HCT116 (cell line): ENCODE data around the gene ZIC5. TPM values are rescaled to one million over a fixed set of nuclear protein-coding genes. Genes with fewer than 3 reads are reported as not detected.

Experiments used
- ATAC-seq: fragments of 200-7000 bp; cut with Tn5 transposase; 2 replicates; pipeline ENCODE4 v1.9.1; 2020; ENCODE audit warnings: mild to moderate bottlenecking, moderate library complexity
- BruUV-seq: library from RNA; stranded (reverse); fragments of 400-500 nt; replicated peaks from 2 replicates; lab custom pipeline; 2021; lab: Mats Ljungman, UMichigan
- CTCF ChIA-PET: fragments of 300-600 bp; sonication (Branson Sonifier 250); formaldehyde crosslinking; loops from one replicate; lab custom pipeline; 2021; ENCODE audit warnings: antibody characterized with exemption; lab: Charles Lee
- POLR2A ChIA-PET: fragments of 300-600, 350-600 bp; sonication (Branson Sonifier 250); formaldehyde crosslinking; loops from one replicate; lab custom pipeline; 2021; ENCODE audit warnings: antibody characterized with exemption; lab: Charles Lee
- RAD21 ChIA-PET, 2 experiments: fragments of 300-600 bp; sonication (Branson Sonifier 250); formaldehyde crosslinking; loops; one replicate each; lab custom pipeline; 2023; ENCODE audit warnings: low total read pairs in 2 of 2; ENCODE audit not compliant: uncharacterized antibody in 2 of 2, unreplicated experiment in 2 of 2, low non-redundant PET in 1 of 2; lab: Charles Lee
- DNase-seq: peaks from one replicate; pipeline ENCODE4 v3.0.0-alpha.2; 2010; ENCODE audit warnings: low read depth, low spot score
- H2AFZ ChIP-seq: fragments of 200-600 bp; shearing (Covaris generic), sonication (generic); 2 replicates; pipeline ENCODE4 v1.6.1; 2017; ENCODE audit warnings: low read depth, mixed run types, mixed read lengths, antibody characterized with exemption, low read length; ENCODE audit not compliant: poor library complexity, severe bottlenecking
- H3K27ac ChIP-seq: 2 replicates; pipeline ENCODE4 v1.5.1; 2012; ENCODE audit warnings: low read depth, low read length
- H3K27me3 ChIP-seq: fragments of 200-600 bp; sonication (generic); 2 replicates; pipeline ENCODE4 v1.6.1; 2016; ENCODE audit warnings: mixed run types, low read length, mixed read lengths; ENCODE audit not compliant: insufficient read depth
- H3K36me3 ChIP-seq, 2 experiments: fragments of 200-500 bp in 1 of 2; fragments of 200-600 bp in 1 of 2; sonication (Bioruptor generic) in 1 of 2; sonication (generic) in 1 of 2; 2 replicates each; pipeline versions ENCODE4 v1.5.1 to v1.6.1; 2014 to 2016; ENCODE audit warnings: low read length in 2 of 2, inconsistent platforms in 1 of 2, mixed read lengths in 1 of 2, mixed run types in 1 of 2; ENCODE audit not compliant: insufficient read depth in 2 of 2, control insufficient read depth in 1 of 2
- H3K4me1 ChIP-seq, 2 experiments: fragments of 200-600 bp in 1 of 2; sonication (generic) in 1 of 2; 2 replicates each; pipeline versions ENCODE4 v1.5.1 to v1.6.1; 2012 to 2017; ENCODE audit warnings: low read length in 2 of 2, inconsistent platforms in 1 of 2, mild to moderate bottlenecking in 1 of 2, mixed read lengths in 1 of 2, mixed run types in 1 of 2, moderate library complexity in 1 of 2; ENCODE audit not compliant: insufficient read depth in 2 of 2, control insufficient read depth in 1 of 2
- H3K4me2 ChIP-seq: fragments of 200-600 bp; sonication (generic); 2 replicates; pipeline ENCODE4 v1.6.1; 2017; ENCODE audit warnings: mixed run types, low read length, mixed read lengths
- H3K4me3 ChIP-seq, 2 experiments: fragments of 200-600 bp in 1 of 2; sonication (generic) in 1 of 2; replicated peaks in 1 of 2; 2 replicates each; pipeline ENCODE4 v1.5.1; 2011 to 2016; ENCODE audit warnings: low read length in 2 of 2, control low read depth in 1 of 2, low read depth in 1 of 2, mild to moderate bottlenecking in 1 of 2, mixed read lengths in 1 of 2, mixed run types in 1 of 2
- H3K79me2 ChIP-seq: fragments of 200-600 bp; sonication (generic); 2 replicates; pipeline ENCODE4 v1.6.1; 2017; ENCODE audit warnings: mild to moderate bottlenecking, mixed run types, low read length, moderate library complexity, mixed read lengths; ENCODE audit not compliant: insufficient read depth
- H3K9ac ChIP-seq: fragments of 200-600 bp; sonication (generic); 2 replicates; pipeline ENCODE4 v1.6.1; 2016; ENCODE audit warnings: low read length, mixed read lengths
- H3K9me2 ChIP-seq: fragments of 200-600 bp; sonication (generic), shearing (Covaris generic); 2 replicates; pipeline ENCODE4 v1.6.1; 2017; ENCODE audit warnings: mixed run types, mild to moderate bottlenecking, moderate library complexity; ENCODE audit not compliant: insufficient read depth
- H3K9me3 ChIP-seq, 2 experiments: fragments of 200-500 bp in 1 of 2; fragments of 200-600 bp in 1 of 2; sonication (Bioruptor generic) in 1 of 2; sonication (generic) in 1 of 2; 2 replicates each; pipeline ENCODE4 v1.6.1; 2014 to 2017; ENCODE audit warnings: low read length in 2 of 2, mixed read lengths in 2 of 2, inconsistent platforms in 1 of 2, low read depth in 1 of 2, mild to moderate bottlenecking in 1 of 2, mixed run types in 1 of 2, moderate library complexity in 1 of 2; ENCODE audit not compliant: control insufficient read depth in 1 of 2, insufficient read depth in 1 of 2
- H4K20me1 ChIP-seq: fragments of 200-600 bp; sonication (generic), shearing (Covaris generic); 2 replicates; pipeline ENCODE4 v1.6.1; 2017; ENCODE audit warnings: mixed run types, mild to moderate bottlenecking, moderate library complexity; ENCODE audit not compliant: insufficient read depth
- ATF3 ChIP-seq: IDR thresholded peaks from 2 replicates; pipeline ENCODE4 v1.6.1; 2012
- CTCF ChIP-seq, 3 experiments: fragments of 200-600 bp in 1 of 3; sonication (generic) in 1 of 3; IDR thresholded peaks in 2 of 3; conservative IDR thresholded peaks in 1 of 3; 2 replicates each; pipeline ENCODE4 v1.5.1; 2012 to 2017; ENCODE audit warnings: low read depth in 2 of 3, low read length in 2 of 3, antibody characterized with exemption in 1 of 3, borderline replicate concordance in 1 of 3, control low read depth in 1 of 3, mild to moderate bottlenecking in 1 of 3, mixed read lengths in 1 of 3, mixed run types in 1 of 3, moderate library complexity in 1 of 3; ENCODE audit not compliant: insufficient read depth in 1 of 3
- EGR1 ChIP-seq: IDR thresholded peaks from 2 replicates; pipeline ENCODE4 v1.6.1; 2012; ENCODE audit warnings: low read depth
- ELF1 ChIP-seq: IDR thresholded peaks from 2 replicates; pipeline ENCODE4 v1.6.1; 2012; ENCODE audit warnings: low read depth, borderline replicate concordance
- EZH2 ChIP-seq: fragments of 200-600 bp; sonication (generic); IDR thresholded peaks from 2 replicates; pipeline ENCODE4 v1.6.1; 2017; ENCODE audit warnings: antibody characterized with exemption, mixed run types
- JUND ChIP-seq: IDR thresholded peaks from 2 replicates; pipeline ENCODE4 v1.6.1; 2012
- MAX ChIP-seq: IDR thresholded peaks from 2 replicates; pipeline ENCODE4 v1.6.1; 2012
- POLR2AphosphoS5 ChIP-seq: IDR thresholded peaks from 2 replicates; pipeline ENCODE4 v1.6.1; 2011; ENCODE audit warnings: mild to moderate bottlenecking, low read depth, low read length, moderate library complexity
- REST ChIP-seq: IDR thresholded peaks from 2 replicates; pipeline ENCODE4 v1.6.1; 2012; ENCODE audit warnings: low read depth
- SIN3A ChIP-seq: IDR thresholded peaks from 2 replicates; pipeline ENCODE4 v1.6.1; 2012; ENCODE audit warnings: low read depth
- SRF ChIP-seq: IDR thresholded peaks from 2 replicates; pipeline ENCODE4 v1.6.1; 2012; ENCODE audit warnings: low read depth
- TCF7L2 ChIP-seq: IDR thresholded peaks from 2 replicates; pipeline ENCODE4 v1.7.0; 2011; ENCODE audit warnings: borderline replicate concordance, inconsistent platforms; ENCODE audit not compliant: insufficient read depth, insufficient read length; ENCODE audit errors: extremely low read depth
- YY1 ChIP-seq: IDR thresholded peaks from 2 replicates; pipeline ENCODE4 v1.6.1; 2011; ENCODE audit warnings: low read length, low read depth, moderate library complexity, mild to moderate bottlenecking; ENCODE audit not compliant: insufficient replicate concordance; ENCODE audit errors: extremely low read depth
- intact Hi-C: fragments of 100-400 bp; cut with micrococcal nuclease; formaldehyde crosslinking; loops from 2 replicates; pipeline ENCODE4 v1.10.0; 2022
- total RNA-seq: library from RNA; stranded (reverse); gene quantifications from one replicate; pipeline ENCODE4 v1.2.1, GENCODE V29; 2021; ENCODE audit not compliant: unreplicated experiment

ZIC5 gene
- total RNA-seq, 1 experiment from 2014 or later: 10.3 TPM

GRCh38 chr13:99941911-99942310 lies 29.7 kb downstream of the ZIC5 start (continued):
- TF ChIP-seq REST: no peak

- no TSS peak for BruUV-seq
- no peak overlapping the region for H3K9ac ChIP-seq
- DNase-seq (no peak), ATAC-seq (no peak)
- no peaks in the 10 kb centered on the region for H3K79me2 ChIP-seq
- intact Hi-C loops: no loop called here
- no peaks in the 10 kb centered on the region for H3K9me3 ChIP-seq
- RAD21 ChIA-PET: no interaction called here
- no peaks in the 10 kb centered on the region for H3K4me1 ChIP-seq
- H3K27me3 ChIP-seq: no peaks in the 10 kb centered on the region
- H3K4me2 ChIP-seq: no peak overlapping the region
- H3K27ac ChIP-seq: no peak overlapping the region
- no peaks in the 10 kb centered on the region for H3K36me3 ChIP-seq
- TF ChIP-seq ATF3 (no peak), POLR2AphosphoS5 (no peak), YY1 (no peak), EZH2 (no peak), MAX (no peak), EGR1 (no peak), TCF7L2 (no peak), CTCF (IDR thresholded peaks at IDR 0.05 in 2 of 3, conservative IDR thresholded peaks at IDR 0.05 in 1 of 3; ENCODE audit: borderline replicate concordance in 1 of 3, insufficient read depth in 1 of 3, low read depth in 2 of 3, low read length in 2 of 3) (no peak), SRF (no peak), SIN3A (no peak), JUND (no peak), ELF1 (no peak)
- POLR2A ChIA-PET: no interaction called here
- no peaks in the 10 kb centered on the region for H3K9me2 ChIP-seq
- no peak overlapping the region for H2AFZ ChIP-seq
- no peak overlapping the region for H3K4me3 ChIP-seq
- H4K20me1 ChIP-seq: no peaks in the 10 kb centered on the region
- CTCF ChIA-PET: no interaction called here
Measured at GRCh38 chr13:99941086-99941485, 30.5 kb downstream of the ZIC5 start.
